Muscle layer of colon (tissue), 2 donors: Measurements from ENCODE around the gene KNOP1.
"Not testable (repeated sequence)": the region's sequence is repeated elsewhere in the genome, so short reads cannot be mapped to it uniquely, and the experiment has no call there.

Source experiments
- H3K27ac ChIP-seq: one replicate; pipeline ENCODE4 v1.7.0; 2013; ENCODE audit warnings: low read depth, mild to moderate bottlenecking, low read length, moderate library complexity
- H3K27me3 ChIP-seq, 2 donors: one replicate each; pipeline ENCODE4 v1.7.0; 2013; ENCODE audit warnings: low read length in 2 of 2, mild to moderate bottlenecking in 2 of 2; ENCODE audit not compliant: insufficient read depth in 2 of 2, control insufficient read depth in 1 of 2
- H3K36me3 ChIP-seq: one replicate; pipeline ENCODE4 v1.7.0; 2013; ENCODE audit warnings: mild to moderate bottlenecking, low read length; ENCODE audit not compliant: insufficient read depth
- H3K4me1 ChIP-seq: one replicate; pipeline ENCODE4 v1.7.0; 2013; ENCODE audit warnings: mild to moderate bottlenecking, low read length; ENCODE audit not compliant: insufficient read depth
- H3K4me3 ChIP-seq, 2 donors: one replicate each; pipeline ENCODE4 v1.7.0; 2013; ENCODE audit warnings: low read length in 2 of 2, low read depth in 1 of 2, mild to moderate bottlenecking in 1 of 2, moderate library complexity in 1 of 2
- H3K9ac ChIP-seq: one replicate; pipeline ENCODE4 v1.7.0; 2013; ENCODE audit warnings: low read length
- H3K9me3 ChIP-seq: one replicate; pipeline ENCODE4 v1.7.0; 2013; ENCODE audit warnings: mild to moderate bottlenecking, low read length
- donor health status: abdominal sarcoma.
- donor health status: Adenocarcinoma of cecum.

Gene KNOP1

DNA sequence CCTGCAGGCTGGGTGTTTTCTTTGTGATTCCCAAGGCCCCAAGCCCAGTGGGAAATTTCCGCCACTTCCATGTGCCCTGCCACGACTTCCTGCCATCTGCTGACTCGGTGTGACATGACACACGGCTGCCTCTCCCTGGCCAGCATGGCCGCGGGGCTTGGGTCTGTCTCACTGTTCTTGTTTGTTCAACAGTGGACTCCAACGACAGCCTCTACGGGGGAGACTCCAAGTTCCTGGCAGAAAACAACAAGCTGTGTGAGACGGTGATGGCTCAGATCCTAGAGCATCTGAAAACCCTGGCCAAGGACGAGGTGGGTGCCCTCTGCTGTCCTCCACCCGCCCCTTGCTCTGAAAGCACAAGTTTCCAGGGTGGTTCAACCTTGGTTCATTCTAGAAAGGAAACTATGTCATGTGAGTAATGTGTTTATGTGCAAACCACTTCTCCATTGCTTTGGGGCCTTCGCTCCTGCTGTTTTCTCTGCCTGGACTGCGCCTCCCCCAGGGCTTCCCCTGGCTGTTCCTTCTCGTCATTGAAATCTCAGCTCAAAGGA is 26.8 kb downstream of the KNOP1 start:
- Histone ChIP-seq H3K9ac (no peak overlapping the region), H3K4me3 (no peak overlapping the region), H3K27me3 (no peaks in the 10 kb centered on the region), H3K4me1 (peaks cover 2% of the 10 kb centered on the region), H3K27ac (no peak overlapping the region), H3K9me3 (no peaks in the 10 kb centered on the region), H3K36me3 (peaks cover 21% of the 10 kb centered on the region)

- no peak overlapping the region for H3K27ac ChIP-seq
- H3K4me3 ChIP-seq: no peak overlapping the region
- H3K9me3 ChIP-seq: no peaks in the 10 kb centered on the region
- H3K9ac ChIP-seq: no peak overlapping the region
- H3K36me3 ChIP-seq: peaks cover 31% of the 10 kb centered on the region
- H3K27me3 ChIP-seq: no peaks in the 10 kb centered on the region
- H3K4me1 ChIP-seq: no peaks in the 10 kb centered on the region
Measured at GRCh38 chr16:19690196-19690595, 27.8 kb downstream of the KNOP1 start.

DNA sequence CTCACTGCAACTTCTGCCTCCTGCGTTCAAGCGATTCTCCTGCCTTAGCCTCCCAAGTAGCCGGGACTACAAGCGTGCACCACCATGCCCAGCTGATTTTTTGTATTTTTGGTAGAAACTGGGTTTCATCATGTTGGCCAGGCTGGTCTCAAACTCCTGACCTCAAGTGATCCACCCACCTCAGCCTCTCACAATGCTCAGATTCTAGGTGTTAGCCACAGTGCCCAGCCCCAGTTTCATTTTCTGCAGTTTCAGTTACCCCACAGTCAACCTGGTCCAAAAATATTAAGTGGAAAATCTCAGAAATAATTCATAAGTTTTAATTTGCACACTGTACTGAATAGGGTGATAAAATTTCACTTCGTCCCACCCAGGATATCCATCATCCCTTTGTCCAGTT is 28.7 kb downstream of the KNOP1 start:
- peaks cover 34% of the 10 kb centered on the region for H3K36me3 ChIP-seq

GRCh38 chr16:19688396-19689024 is 29.5 kb downstream of the KNOP1 start:
- H3K27ac ChIP-seq: no peak overlapping the region
- peaks cover 42% of the 10 kb centered on the region for H3K36me3 ChIP-seq

More for the DNA sequence above, 28.7 kb downstream of the KNOP1 start:
- Histone ChIP-seq H3K4me1 (no peaks in the 10 kb centered on the region), H3K9ac (no peak overlapping the region), H3K27ac (no peak overlapping the region), H3K4me3 (no peak overlapping the region), H3K27me3 (no peaks in the 10 kb centered on the region), H3K9me3 (no peaks in the 10 kb centered on the region)

DNA sequence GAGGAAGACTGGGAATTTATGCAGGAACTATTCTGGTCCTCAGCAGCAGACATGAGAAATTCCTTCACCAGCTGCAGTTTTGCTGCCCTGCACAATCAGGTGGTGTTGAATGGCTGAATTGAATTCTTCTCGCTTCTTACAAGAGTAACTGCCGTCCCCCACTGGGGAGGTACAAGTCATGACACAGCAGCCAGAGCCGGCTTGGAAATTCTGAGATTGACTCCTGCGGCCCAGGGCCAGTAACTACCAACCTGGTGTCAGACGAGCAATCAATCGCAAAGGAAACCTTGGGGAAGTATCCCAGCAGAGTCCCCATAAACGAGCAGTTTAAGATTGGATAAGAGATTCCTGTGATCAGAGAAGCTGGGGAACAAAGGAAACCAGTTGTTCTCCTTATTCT is 30.7 kb downstream of the KNOP1 start:
- Histone ChIP-seq H3K4me1 (no peaks in the 10 kb centered on the region), H3K27ac (no peak overlapping the region), H3K27me3 (no peaks in the 10 kb centered on the region), H3K9me3 (no peaks in the 10 kb centered on the region), H3K36me3 (peaks cover 54% of the 10 kb centered on the region), H3K4me3 (no peak overlapping the region), H3K9ac (no peak overlapping the region)

More at GRCh38 chr16:19688396-19689024, 29.5 kb downstream of the KNOP1 start:
- H3K4me3 ChIP-seq: no peak overlapping the region
- no peaks in the 10 kb centered on the region for H3K9me3 ChIP-seq
- H3K4me1 ChIP-seq: no peaks in the 10 kb centered on the region
- no peak overlapping the region for H3K9ac ChIP-seq
- no peaks in the 10 kb centered on the region for H3K27me3 ChIP-seq

DNA sequence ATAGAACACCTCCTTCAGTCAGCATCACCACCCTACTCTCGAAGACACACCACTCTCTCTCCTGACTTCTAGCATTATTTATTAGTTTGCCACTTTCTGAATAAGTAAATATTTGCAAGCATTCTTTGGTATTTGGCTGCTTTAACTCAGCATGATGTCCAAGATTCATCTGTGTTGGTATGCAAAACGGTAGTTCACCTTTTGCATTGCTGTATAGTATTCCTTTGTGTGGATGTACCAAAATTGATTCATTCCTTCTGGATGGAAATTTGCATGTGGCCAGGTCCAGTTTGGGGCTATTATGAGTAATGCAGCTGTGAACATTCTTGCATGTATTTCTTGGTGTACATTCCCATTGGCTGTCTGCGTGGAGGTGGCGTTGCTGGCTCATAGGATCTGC is 32.9 kb downstream of the KNOP1 start:
- H3K27me3 ChIP-seq: no peaks in the 10 kb centered on the region
- no peaks in the 10 kb centered on the region for H3K9me3 ChIP-seq
- H3K27ac ChIP-seq: no peak overlapping the region
- H3K9ac ChIP-seq: no peak overlapping the region
- no peak overlapping the region for H3K4me3 ChIP-seq
- no peaks in the 10 kb centered on the region for H3K4me1 ChIP-seq
- peaks cover 59% of the 10 kb centered on the region for H3K36me3 ChIP-seq

- Histone ChIP-seq H3K9me3 (no peaks in the 10 kb centered on the region), H3K4me1 (no peaks in the 10 kb centered on the region), H3K27me3 (no peaks in the 10 kb centered on the region), H3K36me3 (peaks cover 62% of the 10 kb centered on the region), H3K4me3 (no peak overlapping the region), H3K9ac (no peak overlapping the region), H3K27ac (no peak overlapping the region)
Measured at GRCh38 chr16:19683453-19684236, 34.4 kb downstream of the KNOP1 start.

DNA sequence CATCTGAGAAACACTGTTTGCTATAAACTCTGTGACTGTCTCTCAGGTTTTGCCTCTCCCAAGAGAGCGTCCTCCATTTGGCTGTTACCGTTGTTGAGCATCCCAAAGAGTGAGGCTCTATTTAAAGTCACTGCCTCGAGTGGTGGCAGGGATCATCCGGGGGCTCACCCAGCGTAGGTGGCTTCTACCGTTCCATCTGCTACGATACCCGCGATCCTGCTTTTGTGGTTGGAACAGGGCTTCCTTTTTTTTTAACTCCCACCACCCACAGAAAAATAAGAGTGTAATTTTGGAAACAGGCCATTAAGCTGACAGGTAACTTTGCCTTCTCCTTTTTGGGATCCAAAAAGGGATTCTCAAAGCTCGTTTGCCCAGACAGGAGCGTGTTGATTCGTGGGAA is 36.4 kb downstream of the KNOP1 start:
- no peak overlapping the region for H3K27ac ChIP-seq
- no peaks in the 10 kb centered on the region for H3K27me3 ChIP-seq
- H3K9ac ChIP-seq: no peak overlapping the region
- peaks cover 48% of the 10 kb centered on the region for H3K36me3 ChIP-seq
- no peaks in the 10 kb centered on the region for H3K9me3 ChIP-seq
- H3K4me3 ChIP-seq: no peak overlapping the region
- H3K4me1 ChIP-seq: no peaks in the 10 kb centered on the region

- Histone ChIP-seq H3K27ac (no peak overlapping the region), H3K9ac (no peak overlapping the region)
Measured at GRCh38 chr16:19680881-19681340, 37.1 kb downstream of the KNOP1 start.

GRCh38 chr16:19679281-19679680 is 38.7 kb downstream of the KNOP1 start:
- not testable (repeated sequence) for H3K9me3 ChIP-seq

More at GRCh38 chr16:19680881-19681340, 37.1 kb downstream of the KNOP1 start:
- Histone ChIP-seq H3K27me3 (no peaks in the 10 kb centered on the region), H3K36me3 (peaks cover 43% of the 10 kb centered on the region), H3K4me3 (no peak overlapping the region), H3K9me3 (no peaks in the 10 kb centered on the region), H3K4me1 (no peaks in the 10 kb centered on the region)

DNA sequence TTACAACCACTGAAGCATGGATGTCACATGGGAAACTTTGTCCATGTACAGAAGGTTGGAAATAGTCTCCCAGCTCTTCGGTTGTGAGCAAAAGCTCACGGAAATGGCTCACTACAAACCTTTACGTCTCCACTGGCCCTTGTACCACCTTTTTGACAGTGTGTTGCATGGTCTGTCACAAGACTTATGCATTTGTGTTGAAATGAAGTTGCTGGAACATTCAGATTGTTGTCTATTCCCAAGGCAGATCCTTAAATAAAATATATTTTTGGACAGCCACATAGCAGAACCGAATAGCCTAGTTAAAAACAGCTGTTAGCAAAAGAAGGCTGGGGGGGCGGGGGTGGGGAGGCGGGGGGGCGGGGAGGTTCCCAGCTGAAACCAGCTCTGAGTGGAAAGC is 39.2 kb downstream of the KNOP1 start:
- Histone ChIP-seq H3K9ac (no peak overlapping the region), H3K4me1 (no peaks in the 10 kb centered on the region), H3K9me3 (no peaks in the 10 kb centered on the region), H3K36me3 (peaks cover 25% of the 10 kb centered on the region), H3K27ac (no peak overlapping the region), H3K27me3 (no peaks in the 10 kb centered on the region), H3K4me3 (no peak overlapping the region)

More at GRCh38 chr16:19679281-19679680, 38.7 kb downstream of the KNOP1 start:
- H3K4me1 ChIP-seq, H3K27me3 ChIP-seq, H3K27ac ChIP-seq, H3K9ac ChIP-seq, H3K4me3 ChIP-seq: not testable (repeated sequence)
- H3K36me3 ChIP-seq: peaks cover 29% of the 10 kb centered on the region
